Measurements from ENCODE around the gene SURF4. TPM values are rescaled to one million over a fixed set of nuclear protein-coding genes. Genes with fewer than 3 reads are reported as not detected.

The SURF4 gene
- total and polyA plus RNA-seq, 2 of the 13 experiments (the other 11 are each of a cell fraction or from before 2014, with no cell fraction given), result 220 to 265 TPM

- DNase-seq (ENCODE audit: low spot score) (no peak), FAIRE-seq (no peak), ATAC-seq (no peak)
- no peak overlapping the region for H2AFZ ChIP-seq (ENCODE audit: low read length)
- H3K4me2 ChIP-seq (ENCODE audit: low read depth, low read length), result no peak overlapping the region
- WGBS (ENCODE audit: low lambda C conversion rate), result 94% methylated on average over 14 of the region's 19 CpGs
- H3K27me3 ChIP-seq (ENCODE audit: control insufficient read depth in 1 of 2, insufficient read depth in 2 of 2, low read length in 2 of 2), result no peaks in the 10 kb centered on the region
- CTCF ChIA-PET (ENCODE audit: low intra/inter-chr PET ratio, low total read pairs), result interaction anchor here (0.6 to 1.9 kb wide), 3 partner anchors 16 to 80 kb away, joined by 4 to 39 read pairs (median 6); partner anchors contain the start of gene ADAMTS13
- no peaks in the 10 kb centered on the region for H3K79me2 ChIP-seq (ENCODE audit: insufficient read depth, low read length)
- H3K9me3 ChIP-seq (ENCODE audit: low read length), result no peaks in the 10 kb centered on the region
- intact Hi-C loops (cut with micrococcal nuclease; ENCODE audit: unreplicated experiment) (loop anchor here (2.0 kb wide), 1 partner anchor 19 kb away; no protein-coding TSS in a partner anchor), in situ Hi-C loops (cut with HindIII; ENCODE audit: extremely low pct_ligation_motif_present, low pct_unique_long_range_greater_than_20kb) (loop anchor here (5.0 kb wide), 2 partner anchors 48 to 82 kb away; partner anchors contain the start of genes SURF1 and SURF2)
- peaks cover 24 to 46% of the 10 kb centered on the region in 2 experiments; a peak in 4 of 5 replicates for H3K36me3 ChIP-seq (replicated peaks in 1 of 2; ENCODE audit: control insufficient read depth in 1 of 2, insufficient read depth in 2 of 2, low read length in 2 of 2)
- TF ChIP-seq ZNF740 (CRISPR knock-in tag; IDR thresholded peaks at IDR 0.05), result no peak
- TF ChIP-seq ZNF441 (CRISPR knock-in tag; IDR thresholded peaks at IDR 0.05; ENCODE audit: borderline replicate concordance), result no peak
- TF ChIP-seq NR2F6 (IDR thresholded peaks at IDR 0.05), result no peak
- TF ChIP-seq NR2F6 (CRISPR knock-in tag; IDR thresholded peaks at IDR 0.05), result no peak
- TF ChIP-seq ZBTB33 (CRISPR knock-in tag; IDR thresholded peaks at IDR 0.05), result peak; percentile 40; the same call in 1 of the 2 replicates
- TF ChIP-seq MTA3 (CRISPR knock-in tag; IDR thresholded peaks at IDR 0.05), result no peak
- TF ChIP-seq POLR2G (IDR thresholded peaks at IDR 0.05; ENCODE audit: low read depth, low read length), result 0 out of 2 replicates have a peak, but pooled peaks have one; percentile 10
- no peak for TF ChIP-seq TBP (CRISPR knock-in tag; IDR thresholded peaks at IDR 0.05)
- no peak for TF ChIP-seq RFX5 (IDR thresholded peaks at IDR 0.05; ENCODE audit: low read depth, low read length)
- no peak overlapping the region for H3K27ac ChIP-seq (ENCODE audit: extremely low read length, insufficient read depth, low read length)
- no TSS peak for BruUV-seq (replicated peaks)
- H3K4me3 ChIP-seq (replicated peaks in 1 of 3; ENCODE audit: insufficient read depth in 1 of 3, low read depth in 2 of 3, low read length in 3 of 3), result no peak overlapping the region
- 0 out of 2 replicates have a peak, but pooled peaks cover 4% of the 10 kb centered on the region for H4K20me1 ChIP-seq (ENCODE audit: insufficient read depth, low read length)
- H3K4me1 ChIP-seq (ENCODE audit: insufficient read depth, low read length), result peaks cover 8% of the 10 kb centered on the region
- POLR2A ChIA-PET, result no interaction called here
- H3K9ac ChIP-seq (ENCODE audit: insufficient read depth, low read depth, low read length), result no peak overlapping the region
These were observed 29.9 kb upstream of the SURF4 start for GRCh38 chr9:133405508-133406438.
